ENCODE measurements around the gene SLC39A9.

SLC39A9 gene

GRCh38 chr14:69395929-69396328, 2.6 kb upstream of the SLC39A9 start:
- in situ Hi-C loops (cut with HindIII; ENCODE audit: low sequenced_read_pairs) = loop anchor here (5.0 kb wide), 1 partner anchor 61 kb away; no protein-coding TSS in a partner anchor
- no peak overlapping the region for H3K4me3 ChIP-seq (ENCODE audit: low read depth, low read length)
- no peak for TF ChIP-seq CTCF (IDR thresholded peaks at IDR 0.05; ENCODE audit: low read depth, low read length, missing control alignments)
- no peak for DNase-seq (ENCODE audit: low read depth)

GRCh38 chr14:69398818-69399210, 322 bp downstream of the SLC39A9 start:
- peak overlapping the region; percentile 78 for H3K4me3 ChIP-seq (ENCODE audit: low read depth, low read length)
- DNase-seq (ENCODE audit: low read depth) = no peak
- no peak for TF ChIP-seq CTCF (IDR thresholded peaks at IDR 0.05; ENCODE audit: low read depth, low read length, missing control alignments)
- in situ Hi-C loops (cut with HindIII; ENCODE audit: low sequenced_read_pairs) = loop anchor here (5.0 kb wide), 1 partner anchor 58 kb away; no protein-coding TSS in a partner anchor

- TF ChIP-seq CTCF (IDR thresholded peaks at IDR 0.05; ENCODE audit: low read depth, low read length, missing control alignments) = no peak
- in situ Hi-C loops (cut with HindIII; ENCODE audit: low sequenced_read_pairs) = loop anchor here (5.0 kb wide), 1 partner anchor 58 kb away; no protein-coding TSS in a partner anchor
- peak overlapping the region; percentile 78 for H3K4me3 ChIP-seq (ENCODE audit: low read depth, low read length)
- no peak for DNase-seq (ENCODE audit: low read depth)
These were observed 1.3 kb downstream of the SLC39A9 start for GRCh38 chr14:69399750-69400149.

GRCh38 chr14:69400154-69400553, 1.7 kb downstream of the SLC39A9 start:
- H3K4me3 ChIP-seq (ENCODE audit: low read depth, low read length) = peak overlapping the region; percentile 78
- no peak for TF ChIP-seq CTCF (IDR thresholded peaks at IDR 0.05; ENCODE audit: low read depth, low read length, missing control alignments)
- DNase-seq (ENCODE audit: low read depth) = no peak
- in situ Hi-C loops (cut with HindIII; ENCODE audit: low sequenced_read_pairs) = no loop called here

GRCh38 chr14:69401841-69402240, 3.3 kb downstream of the SLC39A9 start:
- no peak overlapping the region for H3K4me3 ChIP-seq (ENCODE audit: low read depth, low read length)
- no peak for DNase-seq (ENCODE audit: low read depth)
- in situ Hi-C loops (cut with HindIII; ENCODE audit: low sequenced_read_pairs) = no loop called here

GRCh38 chr14:69404478-69404877, 6.0 kb downstream of the SLC39A9 start:
- in situ Hi-C loops (cut with HindIII; ENCODE audit: low sequenced_read_pairs) = no loop called here
- H3K4me3 ChIP-seq (ENCODE audit: low read depth, low read length) = no peak overlapping the region
- DNase-seq (ENCODE audit: low read depth) = no peak
- TF ChIP-seq CTCF (IDR thresholded peaks at IDR 0.05; ENCODE audit: low read depth, low read length, missing control alignments) = no peak

More at GRCh38 chr14:69401841-69402240, 3.3 kb downstream of the SLC39A9 start:
- no peak for TF ChIP-seq CTCF (IDR thresholded peaks at IDR 0.05; ENCODE audit: low read depth, low read length, missing control alignments)
